GM21529 (cell line): ENCODE measurements around the gene MYH7.
"Not testable (repeated sequence)": the region's sequence is repeated elsewhere in the genome, so short reads cannot be mapped to it uniquely, and the experiment has no call there.

Experiments
- ATAC-seq: cut with Tn5 transposase; IDR thresholded peaks from one replicate; pipeline ENCODE4 v1.9.1; 2021; ENCODE audit not compliant: unreplicated experiment

MYH7 gene

DNA sequence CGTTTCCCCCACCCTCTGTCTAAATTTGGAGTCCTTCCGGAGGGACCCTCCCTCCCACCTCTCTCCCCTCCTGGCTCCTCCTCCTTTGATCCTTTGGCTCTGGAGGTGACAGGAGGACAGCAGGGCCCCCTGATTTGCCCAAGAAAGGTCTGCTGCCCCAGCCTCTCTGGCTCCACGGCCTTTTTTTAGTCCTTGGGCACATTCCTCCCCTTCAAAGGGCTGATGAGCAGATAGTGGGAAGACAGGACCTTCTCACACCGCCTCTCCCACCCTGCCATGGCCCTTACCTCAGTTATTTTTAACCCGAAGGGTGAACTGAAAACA, 27.2 kb downstream of the MYH7 start:
- ATAC-seq, result no peak

DNA sequence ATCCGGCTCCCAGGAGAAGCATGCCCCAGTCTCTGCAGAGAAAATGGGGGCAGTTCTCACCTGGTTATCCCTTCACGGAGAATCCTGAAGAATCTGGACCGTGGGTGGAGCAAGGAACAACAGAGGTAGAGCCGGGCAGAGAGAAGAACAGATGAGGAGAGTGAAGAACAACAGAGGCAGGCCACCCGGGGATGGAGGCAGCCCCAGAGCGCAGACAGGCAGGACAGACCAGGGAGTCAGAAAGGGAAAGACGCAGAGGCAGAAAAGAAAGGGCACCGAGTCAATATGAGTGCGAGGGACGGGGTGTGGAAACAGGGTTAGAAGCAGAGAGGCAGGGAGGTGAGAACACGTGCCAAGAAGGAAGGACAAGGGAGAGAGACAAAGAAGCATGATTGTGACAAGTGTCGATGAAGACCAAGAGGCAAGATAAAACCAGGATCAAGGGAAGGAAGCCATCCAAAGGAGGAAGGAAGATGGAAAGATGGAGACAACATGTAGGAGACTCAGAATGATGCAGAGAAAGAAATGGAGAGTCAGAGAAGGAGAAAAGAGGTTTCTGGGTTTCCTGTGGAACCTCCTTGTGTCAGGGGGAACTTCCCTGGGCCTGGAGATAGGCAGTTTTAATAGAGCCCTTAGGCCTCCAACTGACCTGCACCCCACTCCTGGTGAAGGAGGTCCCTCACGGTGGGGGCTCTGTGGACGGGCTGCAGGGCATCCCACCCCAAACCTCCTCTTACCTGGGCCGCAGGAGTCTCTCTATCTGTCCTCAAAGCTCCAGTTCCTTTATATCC, 27.7 kb downstream of the MYH7 start, which contains the start of gene MYH6:
Gene MYH6 (minus strand): TSS at position 758 of the 791 bp plus-strand sequence. CDS start 1,050 bp downstream, outside the sequence.
- no peak for ATAC-seq

- no peak for ATAC-seq
Measured at GRCh38 chr14:23406725-23407355, 28.6 kb downstream of the MYH7 start.

DNA sequence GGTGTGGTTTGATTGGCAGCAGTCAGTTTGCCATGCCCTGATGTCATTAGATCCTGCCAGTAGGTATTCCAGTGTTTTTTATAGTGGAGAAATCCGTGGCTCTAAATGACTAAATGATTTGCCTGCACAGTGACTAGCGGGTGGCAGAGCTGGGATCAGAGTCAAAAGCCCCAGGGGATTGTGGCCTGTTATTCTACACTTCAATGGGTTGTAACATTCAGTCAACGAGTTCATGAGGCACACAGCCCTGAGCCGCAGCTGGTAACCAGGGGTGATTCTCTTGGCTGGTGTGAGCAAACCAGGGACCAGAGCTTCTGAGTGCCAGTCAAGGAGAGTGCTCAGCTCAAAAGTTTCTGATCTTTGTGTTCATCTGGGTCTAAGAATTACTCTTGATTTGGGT, 29.2 kb downstream of the MYH7 start:
- no peak for ATAC-seq

GRCh38 chr14:23405516-23406025, 29.9 kb downstream of the MYH7 start:
- no peak for ATAC-seq

DNA sequence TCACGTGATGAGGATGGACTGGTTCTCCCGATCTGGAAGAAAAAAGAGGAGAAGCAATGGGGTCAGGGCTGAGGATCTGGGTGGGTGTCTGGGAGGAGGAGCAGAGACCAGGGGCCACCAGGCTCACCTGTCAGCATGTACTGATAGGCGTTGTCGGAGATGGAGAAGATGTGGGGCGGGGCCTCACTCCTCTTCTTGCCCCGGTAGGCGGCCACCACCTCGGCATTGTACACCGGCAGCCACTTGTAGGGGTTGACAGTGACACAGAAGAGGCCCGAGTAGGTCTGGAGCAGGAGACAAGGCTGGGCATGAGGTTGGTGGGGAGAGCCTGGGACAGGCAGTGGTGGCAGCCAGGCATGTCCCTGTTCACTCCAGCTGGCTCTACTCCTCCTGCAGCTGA, 30.4 kb downstream of the MYH7 start:
- ATAC-seq, result no peak

GRCh38 chr14:23404331-23404900, 31.0 kb downstream of the MYH7 start:
- ATAC-seq, result no peak

- ATAC-seq, result no peak
Measured at GRCh38 chr14:23403908-23404307, 31.6 kb downstream of the MYH7 start.

- no peak for ATAC-seq
Measured at GRCh38 chr14:23403139-23403438, 32.4 kb downstream of the MYH7 start.

DNA sequence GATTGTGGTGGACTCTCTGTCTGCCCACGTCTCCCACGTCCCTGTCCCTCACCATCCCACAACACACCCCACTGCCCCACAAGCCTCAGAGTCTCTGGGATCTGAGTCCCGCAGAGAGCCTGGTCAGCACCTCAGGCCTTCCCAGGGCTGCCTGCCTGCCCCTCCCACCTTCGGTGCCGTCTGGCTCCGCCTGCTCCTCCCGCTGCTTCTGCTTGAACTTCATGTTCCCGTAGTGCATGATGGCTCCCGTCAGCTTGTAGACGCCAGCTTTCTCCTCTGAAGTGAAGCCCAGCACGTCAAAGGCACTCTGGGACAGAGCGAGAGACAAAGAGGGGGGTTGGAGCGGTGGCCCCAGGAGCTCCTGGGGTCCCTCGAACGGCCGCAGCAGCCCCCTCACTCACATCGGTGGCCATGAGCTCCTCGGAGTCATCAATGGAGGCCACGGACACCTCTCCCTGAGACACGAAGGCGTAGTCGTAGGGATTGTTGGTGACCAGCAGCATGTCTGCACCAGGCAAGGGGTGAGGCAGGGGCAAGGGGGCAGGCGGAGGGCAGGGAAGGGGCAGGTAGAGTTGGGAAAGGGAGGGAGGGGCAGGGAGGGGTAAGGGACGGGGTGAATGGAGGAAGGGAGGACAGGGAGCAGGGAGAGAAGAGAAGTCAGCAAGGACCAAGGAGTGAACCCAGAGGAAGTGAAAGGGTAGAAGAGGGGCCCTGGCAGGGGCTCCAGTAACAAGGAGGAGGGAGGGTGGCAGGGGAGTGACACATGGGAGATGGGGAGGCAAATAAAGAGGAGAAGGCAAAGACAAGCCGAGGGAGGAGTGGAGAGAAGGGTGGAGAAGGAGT, 32.9 kb downstream of the MYH7 start:
- ATAC-seq, result no peak

DNA sequence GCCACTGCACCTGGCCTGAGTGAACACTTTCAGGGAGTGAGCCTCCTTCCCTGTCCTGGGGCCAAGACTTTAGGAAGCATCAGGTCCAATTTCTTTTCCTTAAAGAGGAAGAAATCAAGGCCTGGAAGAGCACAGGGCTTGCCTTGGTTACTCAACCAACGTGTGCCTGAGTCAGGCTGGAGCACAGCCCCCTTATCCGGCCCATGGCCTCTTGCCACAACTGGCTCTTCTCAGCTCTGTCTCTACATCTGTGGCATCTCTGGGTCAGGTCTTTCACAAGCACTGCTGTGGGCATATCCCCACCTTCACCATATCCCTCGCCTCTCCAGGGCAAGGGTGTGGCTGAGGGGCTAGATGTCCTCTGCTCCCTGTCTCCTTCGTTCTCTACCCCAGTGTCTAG, 34.2 kb downstream of the MYH7 start:
- ATAC-seq, result no peak

- ATAC-seq, result not testable (repeated sequence)
Measured at GRCh38 chr14:23400496-23401149, 34.8 kb downstream of the MYH7 start.

DNA sequence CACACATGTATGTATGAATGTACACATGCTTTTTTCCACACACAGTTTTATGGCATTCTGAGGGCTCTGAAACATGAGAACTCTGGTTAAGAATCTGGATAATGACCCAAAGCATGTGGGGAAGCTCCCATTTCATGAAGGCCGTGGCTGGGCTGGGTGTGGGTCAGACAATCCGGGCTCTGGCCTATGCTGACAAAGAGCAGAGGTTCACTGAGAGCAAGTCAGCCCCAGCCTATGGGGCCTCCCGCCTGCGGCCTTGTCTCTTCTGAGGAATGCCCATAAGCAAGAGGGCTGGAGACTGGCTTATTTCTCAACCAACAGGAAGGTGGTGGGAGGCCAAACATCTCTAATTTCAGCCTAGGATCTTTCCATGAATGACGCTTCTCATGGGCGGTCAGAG, 35.9 kb downstream of the MYH7 start:
- no peak for ATAC-seq

- no peak for ATAC-seq
Measured at GRCh38 chr14:23399136-23399535, 36.3 kb downstream of the MYH7 start.

- ATAC-seq, result no peak
Measured at GRCh38 chr14:23398348-23398747, 37.1 kb downstream of the MYH7 start.

DNA sequence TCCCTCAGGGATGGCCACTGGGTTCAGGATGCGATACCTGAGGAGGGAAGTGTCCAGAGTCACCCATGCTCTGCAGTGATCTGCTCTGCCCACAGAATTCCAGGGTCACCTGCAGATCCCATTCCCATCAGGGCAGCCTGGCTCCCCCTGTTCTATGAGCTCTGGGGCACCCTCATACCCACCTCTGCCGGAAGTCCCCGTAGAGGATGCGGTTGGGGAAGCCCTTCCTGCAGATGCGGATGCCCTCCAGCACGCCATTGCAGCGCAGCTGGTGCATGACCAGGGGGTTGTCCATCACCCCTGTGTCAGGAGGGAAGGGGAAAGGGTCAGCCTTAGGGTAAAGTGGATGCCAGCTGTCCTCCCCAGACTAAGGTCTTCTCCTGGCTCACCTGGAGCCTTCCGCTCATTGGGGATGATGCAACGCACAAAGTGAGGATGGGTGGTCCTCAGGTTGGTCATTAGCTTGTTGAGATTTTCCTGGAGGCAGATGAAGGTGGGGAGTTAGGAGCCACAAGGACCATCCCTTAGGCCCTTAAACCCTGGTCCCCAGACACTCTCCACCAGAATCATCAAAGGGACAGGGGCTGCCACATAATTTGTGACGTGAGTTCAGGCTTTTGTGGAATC, 38.6 kb downstream of the MYH7 start:
- ATAC-seq, result no peak

GRCh38 chr14:23396126-23396525, 39.3 kb downstream of the MYH7 start:
- no peak for ATAC-seq

DNA sequence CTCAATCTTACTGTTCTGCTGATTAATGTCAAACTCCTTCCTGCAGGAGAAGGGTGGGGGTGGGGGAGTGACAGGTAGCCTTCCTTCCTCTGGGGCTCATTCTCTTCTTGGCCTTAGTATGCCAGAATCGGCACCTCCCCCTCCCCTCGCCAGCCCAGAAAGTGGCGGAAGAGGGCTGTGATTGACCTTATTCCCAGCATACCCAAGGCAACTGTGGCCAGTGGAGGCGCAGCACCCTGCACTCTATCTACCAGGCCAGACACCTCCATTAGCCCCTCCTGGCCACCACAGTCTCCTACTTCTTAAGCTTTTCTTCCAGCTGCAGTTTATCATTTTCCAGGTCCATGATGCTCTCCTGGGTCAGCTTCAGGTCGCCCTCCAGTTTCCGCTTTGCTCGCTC, 42.8 kb downstream of the MYH7 start:
- ATAC-seq, result no peak

DNA sequence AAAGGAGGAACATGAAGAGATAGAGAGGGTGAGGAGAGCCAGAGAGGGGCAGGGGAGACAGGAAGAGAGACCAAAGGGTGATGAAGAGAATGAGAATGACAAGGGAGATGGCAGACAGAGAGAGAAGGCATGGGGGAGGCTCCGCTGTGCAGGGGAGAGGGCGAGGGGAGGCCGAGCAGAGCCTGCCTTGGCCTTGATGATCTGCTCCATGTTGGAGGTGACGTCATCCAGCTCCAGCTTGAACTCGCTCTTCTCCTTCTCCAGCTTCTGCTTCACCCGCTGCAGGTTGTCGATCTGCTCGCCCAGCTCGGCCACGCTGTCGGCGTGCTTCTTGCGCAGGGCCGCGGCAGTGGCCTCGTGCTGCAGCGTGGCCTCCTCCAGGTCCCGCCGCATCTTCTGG, 45.6 kb downstream of the MYH7 start:
- not testable (repeated sequence) for ATAC-seq

DNA sequence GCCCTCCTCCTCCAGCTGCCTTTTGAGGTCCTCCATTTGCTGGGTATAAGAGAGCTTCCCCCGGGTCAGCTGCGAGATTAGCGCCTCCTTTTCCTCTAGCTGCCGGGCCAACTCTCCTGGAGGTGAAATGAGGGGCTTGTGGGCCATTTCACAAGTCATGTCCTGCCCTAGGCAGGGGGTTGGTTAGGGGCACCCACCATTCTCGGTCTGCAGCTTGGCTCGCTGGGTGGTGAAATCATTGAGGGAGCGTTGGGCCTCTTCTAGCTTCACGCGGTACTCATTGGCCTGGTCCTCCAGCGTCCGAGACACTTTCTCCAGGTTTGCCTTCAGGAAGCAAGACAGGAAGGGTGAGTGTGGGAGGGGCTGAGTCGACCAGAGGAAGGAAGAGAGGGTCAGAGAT, 46.1 kb downstream of the MYH7 start:
- ATAC-seq, result no peak

- no peak for ATAC-seq
Measured at GRCh38 chr14:23388996-23389395, 46.5 kb downstream of the MYH7 start.
